CD14-positive monocyte (primary cell): ENCODE results near the gene UROS. TPM values are rescaled to one million over a fixed set of nuclear protein-coding genes. Genes with fewer than 3 reads are reported as not detected.
A peak's percentile ranks its signal among the peaks of the same experiment; 100 is the strongest.

ENCODE experiments used
- DNase-seq, 3 donors: peaks; one replicate each; pipeline ENCODE4 v3.0.0-alpha.2; 2011 to 2022
- H2AFZ ChIP-seq: 2 replicates; pipeline ENCODE4 v1.6.0; 2012; ENCODE audit warnings: mild to moderate bottlenecking, low read depth, low read length, inconsistent platforms; ENCODE audit not compliant: insufficient read depth, poor library complexity, severe bottlenecking
- H3K27ac ChIP-seq, 2 donors: 1 replicate in 1 of 2; 2 replicates in 1 of 2; pipeline ENCODE4 v1.5.1; 2012 to 2013; ENCODE audit warnings: low read length in 2 of 2, control low read depth in 1 of 2, inconsistent platforms in 1 of 2, low read depth in 1 of 2, mild to moderate bottlenecking in 1 of 2
- H3K27me3 ChIP-seq, 2 donors: one replicate each; pipeline versions ENCODE4 v1.6.0 to v1.6.1; 2011 to 2013; ENCODE audit warnings: low read length in 2 of 2; ENCODE audit not compliant: control insufficient read depth in 2 of 2, insufficient read depth in 2 of 2
- H3K36me3 ChIP-seq, 2 donors: replicated peaks in 1 of 2; 1 replicate in 1 of 2; 2 replicates in 1 of 2; pipeline versions ENCODE4 v1.5.1 to v1.6.1; 2012 to 2013; ENCODE audit warnings: low read length in 2 of 2, control low read depth in 1 of 2, inconsistent platforms in 1 of 2, mild to moderate bottlenecking in 1 of 2; ENCODE audit not compliant: insufficient read depth in 2 of 2, control insufficient read depth in 1 of 2
- H3K4me1 ChIP-seq, 2 donors: 1 replicate in 1 of 2; 2 replicates in 1 of 2; pipeline versions ENCODE4 v1.5.1 to v1.6.1; 2012 to 2013; ENCODE audit warnings: low read length in 2 of 2, control low read depth in 1 of 2, inconsistent platforms in 1 of 2, mild to moderate bottlenecking in 1 of 2, moderate library complexity in 1 of 2; ENCODE audit not compliant: insufficient read depth in 2 of 2, control insufficient read depth in 1 of 2
- H3K4me2 ChIP-seq: replicated peaks from 2 replicates; pipeline ENCODE3; 2012; ENCODE audit warnings: low read length, moderate library complexity, mild to moderate bottlenecking; ENCODE audit not compliant: poor library complexity, severe bottlenecking; ENCODE audit errors: extremely low read depth
- H3K4me3 ChIP-seq, 3 experiments: fragments of 200-600 bp in 1 of 3; sonication (generic) in 1 of 3; replicated peaks in 1 of 3; 1 replicate in 2 of 3; 2 replicates in 1 of 3; pipeline ENCODE4 v1.5.1; 2011 to 2013; ENCODE audit warnings: low read length in 3 of 3, mild to moderate bottlenecking in 3 of 3, control low read depth in 2 of 3, low read depth in 2 of 3, inconsistent platforms in 1 of 3, moderate library complexity in 1 of 3
- H3K79me2 ChIP-seq: 2 replicates; pipeline ENCODE4 v1.6.0; 2012; ENCODE audit warnings: mild to moderate bottlenecking, control low read depth, inconsistent platforms, low read length, moderate library complexity; ENCODE audit not compliant: insufficient read depth
- H3K9ac ChIP-seq: 2 replicates; pipeline ENCODE4 v1.6.0; 2017; ENCODE audit warnings: low read length, mild to moderate bottlenecking; ENCODE audit not compliant: insufficient read depth, poor library complexity, severe bottlenecking
- H3K9me3 ChIP-seq, 2 donors: replicated peaks in 1 of 2; 1 replicate in 1 of 2; 2 replicates in 1 of 2; pipeline versions ENCODE4 v1.5.1 to v1.6.1; 2012 to 2013; ENCODE audit warnings: low read length in 2 of 2, control low read depth in 1 of 2; ENCODE audit not compliant: control insufficient read depth in 1 of 2, insufficient read depth in 1 of 2
- H4K20me1 ChIP-seq: 2 replicates; pipeline ENCODE4 v1.6.0; 2012; ENCODE audit warnings: mild to moderate bottlenecking, low read length, control low read depth, moderate library complexity; ENCODE audit not compliant: insufficient read depth
- H3K27ac Mint-ChIP-seq, 7 donors: one replicate each; pipeline ENCODE4 v1.8.0; 2020; ENCODE audit warnings: mild to moderate bottlenecking in 7 of 7, mixed read lengths in 7 of 7, moderate library complexity in 6 of 7, inconsistent platforms in 2 of 7
- H3K27me3 Mint-ChIP-seq, 3 donors: one replicate each; pipeline ENCODE4 v1.8.0; 2021 to 2022; ENCODE audit warnings: low read depth in 3 of 3, mild to moderate bottlenecking in 3 of 3, mixed read lengths in 3 of 3, moderate library complexity in 3 of 3, inconsistent platforms in 1 of 3
- H3K36me3 Mint-ChIP-seq, 2 donors: one replicate each; pipeline ENCODE4 v1.8.0; 2020; ENCODE audit warnings: mixed read lengths in 2 of 2, inconsistent platforms in 1 of 2, mild to moderate bottlenecking in 1 of 2
- H3K4me1 Mint-ChIP-seq: one replicate; pipeline ENCODE4 v1.8.0; 2020; ENCODE audit warnings: mild to moderate bottlenecking, mixed read lengths
- H3K4me3 Mint-ChIP-seq, 2 donors: one replicate each; pipeline ENCODE4 v1.8.0; 2020; ENCODE audit warnings: mild to moderate bottlenecking in 2 of 2, mixed read lengths in 2 of 2, moderate library complexity in 1 of 2
- H3K9me3 Mint-ChIP-seq, 7 donors: one replicate each; pipeline ENCODE4 v1.8.0; 2020 to 2022; ENCODE audit warnings: mixed read lengths in 7 of 7, mild to moderate bottlenecking in 6 of 7, moderate library complexity in 6 of 7, inconsistent platforms in 2 of 7
- CTCF ChIP-seq: fragments of 200-600 bp; IDR thresholded peaks from one replicate; pipeline ENCODE4 v1.8.0; 2022; ENCODE audit warnings: antibody characterized with exemption, mild to moderate bottlenecking
- WGBS: methylation state at CpG from one replicate; pipeline ENCODE4 v1.1.5; 2013; ENCODE audit warnings: missing lambda C conversion rate; ENCODE audit not compliant: insufficient coverage; 5-methylcytosine and 5-hydroxymethylcytosine counted together
- intact Hi-C, 2 donors: fragments of 100-400 bp; cut with micrococcal nuclease; formaldehyde crosslinking; loops; one replicate each; pipeline versions ENCODE4 v1.15.0 to v1.15.1; 2023
- polyA plus RNA-seq, 3 donors: library from polyadenylated mRNA; depleted of rRNA in 1 of 3; unstranded in 2 of 3; stranded (reverse) in 1 of 3; fragments of 300-500 nt in 2 of 3; fragments of >200 nt in 1 of 3; fragmentation: Illumina TruSeq in 2 of 3; gene quantifications; 1 replicate in 2 of 3; 2 replicates in 1 of 3; pipeline ENCODE4 v1.2.3, GENCODE V29; 2012 to 2021

Gene UROS
- polyA plus RNA-seq, 3 donors: 18.1 to 42.3 (median 39.8) TPM

- H3K9ac ChIP-seq: no peak overlapping the region
- no peaks in the 10 kb centered on the region for H3K9me3 ChIP-seq
- H3K4me2 ChIP-seq: no peak overlapping the region
- intact Hi-C loops: no loop called here
- H3K27me3 ChIP-seq: no peaks in the 10 kb centered on the region
- Mint-ChIP-seq H3K27ac (peak overlapping the region in 1 of 7 donors; percentile 4), H3K4me1 (peaks cover 2% of the 10 kb centered on the region), H3K27me3 (peaks cover 3 to 4% (median 4%) of the 10 kb centered on the region in 3 donors), H3K9me3 (peaks cover 0 to 3% (median 2%) of the 10 kb centered on the region in 7 donors), H3K4me3 (no peak overlapping the region), H3K36me3 (peaks cover under 1 to 3% of the 10 kb centered on the region in 2 donors)
- WGBS: 96% methylated on average over 7 of the region's 11 CpGs
- H3K27ac ChIP-seq: no peak overlapping the region
- H2AFZ ChIP-seq: no peak overlapping the region
- no peaks in the 10 kb centered on the region for H3K79me2 ChIP-seq
- H3K4me3 ChIP-seq: no peak overlapping the region
- H4K20me1 ChIP-seq: no peaks in the 10 kb centered on the region
- DNase-seq: no peak
- no peaks in the 10 kb centered on the region for H3K4me1 ChIP-seq
- H3K36me3 ChIP-seq: peaks cover 0 to 4% of the 10 kb centered on the region in 2 donors
- TF ChIP-seq CTCF: no peak
Measured at GRCh38 chr10:125782616-125783015, 40.4 kb downstream of the UROS start.

GRCh38 chr10:125782054-125782453 is 41.0 kb downstream of the UROS start:
- H3K4me2 ChIP-seq: no peak overlapping the region
- no peak for TF ChIP-seq CTCF
- Mint-ChIP-seq H3K36me3 (peaks cover 0 to 3% of the 10 kb centered on the region in 2 donors), H3K9me3 (peaks cover 0 to 3% (median 2%) of the 10 kb centered on the region in 7 donors), H3K27me3 (peaks cover 3 to 6% (median 4%) of the 10 kb centered on the region in 3 donors), H3K27ac (no peak overlapping the region), H3K4me3 (no peak overlapping the region), H3K4me1 (peaks cover 2% of the 10 kb centered on the region)
- no peak overlapping the region for H3K27ac ChIP-seq
- no peaks in the 10 kb centered on the region for H4K20me1 ChIP-seq
- H3K9ac ChIP-seq: no peak overlapping the region
- H3K4me1 ChIP-seq: no peaks in the 10 kb centered on the region
- H2AFZ ChIP-seq: no peak overlapping the region
- H3K36me3 ChIP-seq: no peaks in the 10 kb centered on the region
- H3K9me3 ChIP-seq: no peaks in the 10 kb centered on the region
- no peak for DNase-seq
- WGBS: 97% methylated on average over 10 of the region's 11 CpGs
- H3K79me2 ChIP-seq: no peaks in the 10 kb centered on the region
- intact Hi-C loops: no loop called here
- H3K4me3 ChIP-seq: no peak overlapping the region
- H3K27me3 ChIP-seq: no peaks in the 10 kb centered on the region
